ENCODE results near the gene ORMDL1.

The ORMDL1 gene

DNA sequence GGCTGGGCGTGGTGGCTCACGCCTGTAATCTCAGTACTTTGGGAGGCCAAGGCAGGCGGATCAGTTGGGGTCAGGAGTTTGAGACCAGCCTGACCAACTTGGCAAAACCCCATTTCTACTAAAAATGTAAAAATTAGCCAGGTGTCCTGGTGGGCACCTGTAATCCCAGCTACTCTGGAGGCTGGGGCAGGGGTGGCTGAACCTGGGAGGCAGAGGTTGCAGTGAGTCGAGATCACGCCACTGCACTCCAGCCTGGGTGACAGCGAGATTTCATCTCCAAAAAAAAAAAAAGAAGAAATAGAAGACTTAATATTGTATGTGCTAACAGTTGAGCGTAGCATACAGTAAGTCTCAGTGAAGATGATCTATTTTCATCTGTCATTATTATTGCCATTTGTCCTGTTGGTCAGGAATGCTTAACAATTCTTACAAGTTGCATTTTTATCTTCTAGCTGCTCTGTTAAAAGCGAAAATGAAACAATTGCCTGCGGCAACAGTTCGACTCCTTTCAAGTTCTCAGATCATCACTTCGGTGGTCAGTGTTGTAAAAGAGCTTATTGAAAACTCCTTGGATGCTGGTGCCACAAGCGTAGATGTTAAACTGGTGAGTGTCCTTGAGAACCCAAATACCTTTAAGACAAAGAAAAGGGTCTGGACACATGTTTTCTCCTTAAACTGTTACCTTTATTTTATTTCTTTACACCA is 7.4 kb upstream of the ORMDL1 start:
- TF ChIP-seq POLR2AphosphoS5 (IDR thresholded peaks at IDR 0.05; ENCODE audit: borderline replicate concordance, low read depth, low read length) (no peak), EZH2 (IDR thresholded peaks at IDR 0.05) (no peak), FOXP2 (optimal IDR thresholded peaks at IDR 0.05; ENCODE audit: control extremely low read depth, extremely low read length, insufficient read depth) (no peak)
- no peak overlapping the region for H3K4me3 ChIP-seq
- H3K27ac ChIP-seq, result no peak overlapping the region
- DNase-seq (ENCODE audit: low read depth, low spot score), result no peak
- H3K9ac ChIP-seq (ENCODE audit: insufficient read length), result no peak overlapping the region
- H3K9me3 ChIP-seq (ENCODE audit: low read depth, low read length), result no peaks in the 10 kb centered on the region
- peaks cover 74% of the 10 kb centered on the region for H3K36me3 ChIP-seq (ENCODE audit: insufficient read depth, low read length)

DNA sequence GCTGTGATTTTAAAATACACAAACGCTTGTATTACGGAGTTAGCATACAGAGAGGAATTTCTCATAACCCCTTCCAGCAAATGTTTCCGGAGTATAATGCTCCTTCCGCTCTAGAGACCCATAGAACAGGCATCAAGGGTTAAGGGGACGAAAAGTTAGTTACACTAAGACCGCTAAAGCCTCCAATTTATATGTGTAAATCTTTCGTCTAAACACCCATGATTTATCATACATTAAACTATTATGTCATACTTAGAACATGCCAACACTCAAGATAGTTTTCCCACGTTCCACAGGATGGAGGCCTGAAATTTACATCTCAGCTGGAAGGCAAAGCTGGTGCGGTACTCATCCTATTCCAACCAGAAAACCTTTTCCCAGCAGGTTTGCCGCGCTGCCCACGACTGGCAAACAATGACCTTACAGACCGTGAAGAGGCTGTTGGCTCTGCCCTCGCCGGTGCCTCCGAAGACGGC is 650 bp downstream of the ORMDL1 start:
- no peaks in the 10 kb centered on the region for H3K9me3 ChIP-seq (ENCODE audit: low read depth, low read length)
- no peak for DNase-seq (ENCODE audit: low read depth, low spot score)
- peaks cover 58% of the 10 kb centered on the region for H3K36me3 ChIP-seq (ENCODE audit: insufficient read depth, low read length)
- H3K4me3 ChIP-seq, result peak overlapping the region; percentile 99
- peak overlapping the region; percentile 38; the same call in 1 of the 2 replicates for H3K27ac ChIP-seq
- TF ChIP-seq FOXP2 (optimal IDR thresholded peaks at IDR 0.05; ENCODE audit: control extremely low read depth, extremely low read length, insufficient read depth) (no peak), POLR2AphosphoS5 (IDR thresholded peaks at IDR 0.05; ENCODE audit: borderline replicate concordance, low read depth, low read length) (no peak), EZH2 (IDR thresholded peaks at IDR 0.05) (no peak)
- peak overlapping the region; percentile 90 for H3K9ac ChIP-seq (ENCODE audit: insufficient read length)

DNA sequence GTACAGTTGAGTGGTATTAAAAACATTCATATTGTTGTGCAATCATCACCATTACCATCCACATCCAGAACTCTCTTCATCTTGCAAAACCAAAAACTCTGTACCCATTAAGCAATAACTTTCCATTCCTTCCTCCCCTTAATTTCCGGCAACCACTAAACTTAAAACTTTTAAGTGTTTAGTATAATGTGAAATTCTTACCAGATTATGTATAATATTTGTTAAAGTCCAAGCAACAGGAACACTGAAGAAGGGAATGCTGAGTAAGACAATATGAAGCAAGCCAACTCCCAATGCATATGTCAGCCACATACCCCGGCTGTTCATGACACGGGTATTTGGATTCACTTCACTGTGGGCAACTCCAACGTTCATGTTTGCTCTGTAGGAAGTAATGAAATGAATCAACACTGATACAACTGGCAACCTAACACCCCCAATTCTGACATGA is 1.9 kb downstream of the ORMDL1 start:
- Histone ChIP-seq H3K9ac (ENCODE audit: insufficient read length) (no peak overlapping the region), H3K36me3 (ENCODE audit: insufficient read depth, low read length) (peaks cover 61% of the 10 kb centered on the region)

DNA sequence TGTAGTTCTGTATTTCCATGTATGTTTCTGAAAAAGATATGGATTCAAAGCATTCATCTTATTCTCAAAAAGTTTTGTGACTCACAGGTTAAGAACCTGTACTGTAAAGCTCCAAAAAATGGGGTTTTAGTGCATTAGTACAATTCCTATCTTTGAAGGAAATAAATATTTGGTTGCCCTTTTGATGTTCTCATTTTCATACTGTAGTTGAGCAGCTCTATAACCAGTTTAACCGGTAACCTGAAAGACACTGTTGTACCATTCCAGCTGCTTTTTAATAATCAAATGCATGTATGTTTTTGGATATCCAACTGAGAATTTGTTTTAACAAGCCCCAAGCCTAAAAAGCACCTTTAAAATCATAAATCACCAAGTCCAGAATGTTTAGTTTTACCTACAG is 11.9 kb downstream of the ORMDL1 start:
- Histone ChIP-seq H3K4me3 (no peak overlapping the region), H3K9me3 (ENCODE audit: low read depth, low read length) (no peaks in the 10 kb centered on the region), H3K27ac (no peak overlapping the region), H3K9ac (ENCODE audit: insufficient read length) (no peak overlapping the region), H3K36me3 (ENCODE audit: insufficient read depth, low read length) (peaks cover 84% of the 10 kb centered on the region)
- DNase-seq (ENCODE audit: low read depth, low spot score), result no peak
- TF ChIP-seq EZH2 (IDR thresholded peaks at IDR 0.05), result no peak
- TF ChIP-seq POLR2AphosphoS5 (IDR thresholded peaks at IDR 0.05; ENCODE audit: borderline replicate concordance, low read depth, low read length), result no peak
- TF ChIP-seq FOXP2 (optimal IDR thresholded peaks at IDR 0.05; ENCODE audit: control extremely low read depth, extremely low read length, insufficient read depth), result no peak

More for the DNA sequence above, 1.9 kb downstream of the ORMDL1 start:
- no peaks in the 10 kb centered on the region for H3K9me3 ChIP-seq (ENCODE audit: low read depth, low read length)
- peak overlapping the region; percentile 99 for H3K4me3 ChIP-seq
- no peak overlapping the region for H3K27ac ChIP-seq
- TF ChIP-seq FOXP2 (optimal IDR thresholded peaks at IDR 0.05; ENCODE audit: control extremely low read depth, extremely low read length, insufficient read depth) (no peak), EZH2 (IDR thresholded peaks at IDR 0.05) (no peak), POLR2AphosphoS5 (IDR thresholded peaks at IDR 0.05; ENCODE audit: borderline replicate concordance, low read depth, low read length) (no peak)
- no peak for DNase-seq (ENCODE audit: low read depth, low spot score)

DNA sequence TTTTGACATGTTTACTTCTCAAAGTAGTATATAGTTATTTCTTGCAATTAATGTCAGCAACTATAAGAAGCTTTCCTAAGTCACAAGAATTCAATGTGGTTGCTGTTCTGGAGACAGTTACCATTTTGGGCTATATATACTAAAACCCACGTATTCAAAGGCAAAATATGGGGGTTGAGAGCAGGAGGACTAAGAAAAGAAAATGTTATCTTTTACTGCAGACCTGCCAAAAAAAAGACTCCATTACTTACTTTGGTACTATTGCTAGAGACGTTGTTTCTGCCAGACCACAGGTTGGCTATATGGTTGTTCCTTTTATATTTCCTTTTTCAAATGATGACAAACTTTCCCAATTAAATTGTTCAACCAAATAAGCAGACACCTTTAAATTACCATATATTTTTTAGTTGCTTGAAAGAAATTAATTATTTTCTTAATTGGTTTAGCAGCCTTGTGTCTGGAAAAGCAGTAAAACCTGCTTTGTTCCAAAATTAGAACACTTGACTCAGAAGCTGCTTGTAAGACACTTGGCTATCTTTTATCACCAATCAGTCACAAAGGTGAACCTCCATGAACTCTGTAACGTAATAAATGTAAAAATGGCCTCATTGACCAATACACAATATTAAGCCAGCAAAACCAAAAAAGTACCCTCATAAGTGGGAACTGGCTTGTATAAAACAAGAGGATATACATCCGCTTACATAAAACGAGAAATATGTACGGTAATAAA is 13.4 kb downstream of the ORMDL1 start:
- Histone ChIP-seq H3K9ac (ENCODE audit: insufficient read length) (no peak overlapping the region), H3K27ac (no peak overlapping the region), H3K36me3 (ENCODE audit: insufficient read depth, low read length) (peaks cover 77% of the 10 kb centered on the region), H3K4me3 (no peak overlapping the region), H3K9me3 (ENCODE audit: low read depth, low read length) (no peaks in the 10 kb centered on the region)
- TF ChIP-seq EZH2 (IDR thresholded peaks at IDR 0.05), result no peak
- TF ChIP-seq POLR2AphosphoS5 (IDR thresholded peaks at IDR 0.05; ENCODE audit: borderline replicate concordance, low read depth, low read length), result no peak
- TF ChIP-seq FOXP2 (optimal IDR thresholded peaks at IDR 0.05; ENCODE audit: control extremely low read depth, extremely low read length, insufficient read depth), result no peak
- no peak for DNase-seq (ENCODE audit: low read depth, low spot score)

DNA sequence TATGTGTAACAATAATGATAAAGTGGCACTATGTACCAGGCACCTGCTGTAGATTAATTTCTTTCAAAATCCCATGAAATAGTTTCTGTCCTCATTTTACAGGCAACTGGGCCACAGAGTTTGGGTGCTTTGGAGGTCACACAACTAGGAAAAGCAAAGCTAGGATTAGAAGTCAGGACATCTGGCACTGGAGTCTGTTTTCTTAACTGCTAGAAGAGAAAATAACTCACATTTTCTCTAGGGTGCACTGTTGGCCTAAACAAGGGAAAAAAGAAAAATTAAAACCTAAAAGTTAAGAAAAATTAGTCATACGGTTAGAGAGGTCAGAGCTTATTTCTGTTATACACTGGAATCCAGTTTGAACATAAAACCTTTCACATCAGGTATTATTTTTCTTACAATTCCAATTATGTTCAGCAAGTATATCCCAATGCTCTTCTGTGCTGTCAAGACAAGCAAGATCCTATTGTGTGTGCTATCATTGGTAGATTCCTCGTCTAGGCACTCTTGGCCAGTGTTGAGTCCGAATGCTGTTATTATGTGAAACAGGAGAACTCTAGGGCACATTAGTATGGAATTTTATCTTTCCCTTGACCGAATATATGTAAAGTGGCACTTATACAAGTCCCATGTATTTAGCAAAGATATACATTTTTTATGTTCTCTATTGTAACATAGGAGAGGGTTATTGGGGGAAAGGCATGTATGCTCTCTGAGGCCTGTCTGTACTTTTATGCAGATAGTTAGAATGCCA is 20.1 kb downstream of the ORMDL1 start:
- TF ChIP-seq EZH2 (IDR thresholded peaks at IDR 0.05), result no peak
- TF ChIP-seq POLR2AphosphoS5 (IDR thresholded peaks at IDR 0.05; ENCODE audit: borderline replicate concordance, low read depth, low read length), result no peak
- no peak for TF ChIP-seq FOXP2 (optimal IDR thresholded peaks at IDR 0.05; ENCODE audit: control extremely low read depth, extremely low read length, insufficient read depth)
- DNase-seq (ENCODE audit: low read depth, low spot score), result no peak
- H3K27ac ChIP-seq, result no peak overlapping the region
- H3K9me3 ChIP-seq (ENCODE audit: low read depth, low read length), result no peaks in the 10 kb centered on the region
- H3K36me3 ChIP-seq (ENCODE audit: insufficient read depth, low read length), result peaks cover 23% of the 10 kb centered on the region
- peak overlapping the region; percentile 98 for H3K9ac ChIP-seq (ENCODE audit: insufficient read length)
- peak overlapping the region; percentile 98 for H3K4me3 ChIP-seq

DNA sequence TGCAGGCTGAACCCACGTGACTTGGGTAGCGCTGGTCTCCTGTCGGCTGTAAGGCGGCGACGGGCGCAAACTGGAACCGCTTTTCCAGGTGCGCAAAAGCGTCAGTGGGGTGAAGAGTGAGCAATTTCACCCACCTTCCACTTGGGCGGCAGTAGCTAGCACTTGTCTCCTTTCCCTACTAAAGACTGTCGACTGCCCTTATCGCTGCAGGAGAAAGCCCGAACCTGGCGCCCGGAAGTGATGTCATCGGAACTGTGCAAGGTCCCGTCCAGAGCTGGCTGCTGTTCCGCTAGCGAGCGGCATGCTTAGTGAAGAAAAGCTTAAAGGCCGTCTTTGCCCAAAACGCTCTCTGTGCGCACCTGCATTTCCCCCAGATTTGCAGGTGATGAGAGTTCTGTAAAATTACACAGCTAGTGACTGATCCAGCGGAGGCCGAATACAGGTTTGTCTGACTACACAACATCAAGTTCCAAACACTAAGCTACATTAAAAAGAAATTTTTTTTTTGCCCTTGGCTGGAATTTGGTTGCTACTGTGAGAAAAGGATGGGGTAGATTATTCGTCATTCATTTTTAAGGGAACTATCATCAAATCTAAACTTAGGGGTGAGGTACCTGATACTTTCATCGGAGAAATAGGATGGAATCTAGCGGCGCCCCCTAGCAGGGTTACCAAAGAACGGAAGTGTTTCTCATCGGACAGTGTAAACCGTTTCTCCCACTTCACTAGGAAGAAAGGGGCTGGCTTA is 21.4 kb downstream of the ORMDL1 start, which contains the start of gene OSGEPL1:
Gene OSGEPL1, minus strand, starts transcription at position 242 of the 748 bp plus-strand sequence. CDS start 1,152 bp downstream, outside the sequence.
- Histone ChIP-seq H3K4me3 (peak within 1 kb of the TSS; percentile 98), H3K9ac (ENCODE audit: insufficient read length) (peak within 1 kb of the TSS; percentile 98), H3K9me3 (ENCODE audit: low read depth, low read length) (no peaks in the 10 kb centered on the region), H3K36me3 (ENCODE audit: insufficient read depth, low read length) (peaks cover 13% of the 10 kb centered on the region), H3K27ac (peak within 1 kb of the TSS; percentile 96)
- peak; percentile 87 for DNase-seq (ENCODE audit: low read depth, low spot score)
- peak; percentile 91 for TF ChIP-seq POLR2AphosphoS5 (IDR thresholded peaks at IDR 0.05; ENCODE audit: borderline replicate concordance, low read depth, low read length)
- TF ChIP-seq EZH2 (IDR thresholded peaks at IDR 0.05), result no peak
- TF ChIP-seq FOXP2 (optimal IDR thresholded peaks at IDR 0.05; ENCODE audit: control extremely low read depth, extremely low read length, insufficient read depth), result no peak

All from SK-N-MC (cell line).